Activated naive CD8-positive, alpha-beta T cell treated with anti-CD3 and anti-CD28 coated beads, Interleukin-2, amount 10 ng/mL, durations not matched to agents 7 days and 5 days (primary cell): ENCODE results near the gene STRA6. TPM values are rescaled to one million over a fixed set of nuclear protein-coding genes. Genes with fewer than 3 reads are reported as not detected.

Experiments used
- ATAC-seq: fragments of 150-1000 bp; cut with Tn5 transposase; one replicate; pipeline ENCODE4 v1.10.0; 2021; ENCODE audit warnings: low read depth, moderate library complexity
- POLR2A ChIA-PET: fragments of 350-600 bp; sonication (Branson Sonifier 250); formaldehyde crosslinking; loops from one replicate; lab custom pipeline; 2021; ENCODE audit warnings: antibody characterized with exemption; lab: Charles Lee
- DNase-seq: peaks from one replicate; pipeline ENCODE4 v3.0.0; 2021
- H3K27ac Mint-ChIP-seq: one replicate; pipeline ENCODE4 v1.8.0; 2022; ENCODE audit warnings: mild to moderate bottlenecking, mixed read lengths
- H3K27me3 Mint-ChIP-seq: one replicate; pipeline ENCODE4 v1.8.0; 2022; ENCODE audit warnings: mild to moderate bottlenecking, moderate library complexity, mixed read lengths
- H3K36me3 Mint-ChIP-seq: one replicate; pipeline ENCODE4 v1.8.0; 2021; ENCODE audit warnings: mild to moderate bottlenecking, mixed read lengths
- H3K4me1 Mint-ChIP-seq: one replicate; pipeline ENCODE4 v1.8.0; 2021; ENCODE audit warnings: mixed read lengths
- H3K4me3 Mint-ChIP-seq: one replicate; pipeline ENCODE4 v1.8.0; 2022; ENCODE audit warnings: mild to moderate bottlenecking, moderate library complexity, mixed read lengths
- H3K9me3 Mint-ChIP-seq: one replicate; pipeline ENCODE4 v1.8.0; 2021; ENCODE audit warnings: mixed read lengths
- total RNA-seq, 2 experiments: library from RNA; stranded (reverse); gene quantifications; one replicate each; pipeline ENCODE4 v1.2.3, GENCODE V29; 2021

STRA6 gene, protein sequence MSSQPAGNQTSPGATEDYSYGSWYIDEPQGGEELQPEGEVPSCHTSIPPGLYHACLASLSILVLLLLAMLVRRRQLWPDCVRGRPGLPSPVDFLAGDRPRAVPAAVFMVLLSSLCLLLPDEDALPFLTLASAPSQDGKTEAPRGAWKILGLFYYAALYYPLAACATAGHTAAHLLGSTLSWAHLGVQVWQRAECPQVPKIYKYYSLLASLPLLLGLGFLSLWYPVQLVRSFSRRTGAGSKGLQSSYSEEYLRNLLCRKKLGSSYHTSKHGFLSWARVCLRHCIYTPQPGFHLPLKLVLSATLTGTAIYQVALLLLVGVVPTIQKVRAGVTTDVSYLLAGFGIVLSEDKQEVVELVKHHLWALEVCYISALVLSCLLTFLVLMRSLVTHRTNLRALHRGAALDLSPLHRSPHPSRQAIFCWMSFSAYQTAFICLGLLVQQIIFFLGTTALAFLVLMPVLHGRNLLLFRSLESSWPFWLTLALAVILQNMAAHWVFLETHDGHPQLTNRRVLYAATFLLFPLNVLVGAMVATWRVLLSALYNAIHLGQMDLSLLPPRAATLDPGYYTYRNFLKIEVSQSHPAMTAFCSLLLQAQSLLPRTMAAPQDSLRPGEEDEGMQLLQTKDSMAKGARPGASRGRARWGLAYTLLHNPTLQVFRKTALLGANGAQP
- not detected for total RNA-seq

DNA sequence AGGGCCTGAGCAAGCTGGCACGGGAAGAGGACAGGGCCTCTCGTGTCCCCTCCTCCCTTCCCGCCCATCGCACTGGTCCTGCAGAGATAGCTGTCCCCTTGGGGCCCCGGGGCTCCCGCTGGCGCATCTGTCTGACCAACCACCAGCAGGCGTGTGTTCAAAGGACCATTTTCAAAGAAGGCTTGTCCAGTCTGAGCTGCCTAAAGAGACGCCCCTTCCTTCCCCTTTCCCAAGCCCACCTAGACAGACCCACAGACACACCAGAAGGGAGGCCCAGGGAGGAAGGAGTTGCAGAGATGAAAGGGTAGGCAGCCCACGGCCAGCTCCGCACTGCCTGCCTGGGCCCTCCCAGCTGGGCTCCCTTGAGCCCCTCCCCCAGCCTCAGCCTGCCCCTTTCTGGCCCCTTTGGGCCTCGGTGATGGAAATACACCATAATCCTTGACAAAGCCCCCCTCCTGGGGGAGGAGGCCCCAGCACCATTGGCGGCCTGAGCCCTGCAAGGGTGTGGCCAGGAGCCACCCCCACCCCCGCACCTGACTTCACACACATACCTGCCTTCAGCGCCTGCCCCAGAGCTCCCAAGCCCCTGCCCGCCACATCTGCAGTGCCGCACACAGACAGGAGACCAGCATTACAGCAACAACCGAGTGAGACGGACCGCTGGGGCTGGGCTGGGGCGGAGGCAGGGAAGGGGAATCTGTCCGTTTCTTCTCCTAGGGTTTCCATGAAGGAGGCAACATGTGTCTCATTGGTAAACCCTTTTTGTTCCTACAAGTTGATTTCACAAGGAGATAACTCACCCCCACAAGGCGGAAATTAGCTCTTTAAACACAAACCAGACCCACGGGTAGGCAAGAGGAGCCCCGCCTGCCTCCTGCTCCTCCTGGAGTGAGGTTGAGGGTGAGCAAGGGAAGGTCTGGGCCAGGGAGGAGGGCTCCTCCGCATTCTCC is at the start of gene STRA6:
Gene STRA6, minus strand, starts transcription at position 336 of the 950 bp plus-strand sequence. CDS start 520 bp downstream, outside the sequence.
- DNase-seq, result no peak
- Mint-ChIP-seq H3K4me3 (no peak within 1 kb of the TSS), H3K27ac (no peak within 1 kb of the TSS), H3K36me3 (no peaks in the 10 kb centered on the region), H3K27me3 (peaks cover 9% of the 10 kb centered on the region), H3K4me1 (peaks cover 12% of the 10 kb centered on the region), H3K9me3 (no peaks in the 10 kb centered on the region)
- POLR2A ChIA-PET, result no interaction called here
- ATAC-seq, result no peak

DNA sequence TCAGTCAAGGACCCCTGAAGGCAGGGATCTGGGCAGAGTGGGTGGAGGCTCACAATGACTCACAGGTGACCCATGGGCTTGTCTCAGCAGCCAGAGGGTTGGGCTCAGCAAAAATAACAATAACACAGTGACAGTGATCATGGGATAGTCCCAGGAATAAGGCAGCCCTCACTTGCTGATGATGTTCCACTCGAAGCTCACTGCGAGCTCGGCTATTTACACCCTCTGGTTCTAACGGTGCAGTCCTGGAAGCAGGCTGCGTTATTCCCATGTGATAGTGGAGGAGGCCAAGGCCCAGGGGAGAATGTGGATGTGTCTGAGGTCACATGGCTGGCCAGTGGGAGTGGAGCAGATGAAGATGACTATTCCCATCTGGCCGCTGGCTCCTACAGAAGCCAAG is 49.7 kb upstream of the STRA6 start:
- Mint-ChIP-seq H3K27ac (no peak overlapping the region), H3K27me3 (peaks cover 15% of the 10 kb centered on the region), H3K36me3 (no peaks in the 10 kb centered on the region), H3K4me1 (no peaks in the 10 kb centered on the region), H3K4me3 (no peak overlapping the region), H3K9me3 (no peaks in the 10 kb centered on the region)
- POLR2A ChIA-PET, result no interaction called here
- no peak for DNase-seq
- ATAC-seq, result no peak

DNA sequence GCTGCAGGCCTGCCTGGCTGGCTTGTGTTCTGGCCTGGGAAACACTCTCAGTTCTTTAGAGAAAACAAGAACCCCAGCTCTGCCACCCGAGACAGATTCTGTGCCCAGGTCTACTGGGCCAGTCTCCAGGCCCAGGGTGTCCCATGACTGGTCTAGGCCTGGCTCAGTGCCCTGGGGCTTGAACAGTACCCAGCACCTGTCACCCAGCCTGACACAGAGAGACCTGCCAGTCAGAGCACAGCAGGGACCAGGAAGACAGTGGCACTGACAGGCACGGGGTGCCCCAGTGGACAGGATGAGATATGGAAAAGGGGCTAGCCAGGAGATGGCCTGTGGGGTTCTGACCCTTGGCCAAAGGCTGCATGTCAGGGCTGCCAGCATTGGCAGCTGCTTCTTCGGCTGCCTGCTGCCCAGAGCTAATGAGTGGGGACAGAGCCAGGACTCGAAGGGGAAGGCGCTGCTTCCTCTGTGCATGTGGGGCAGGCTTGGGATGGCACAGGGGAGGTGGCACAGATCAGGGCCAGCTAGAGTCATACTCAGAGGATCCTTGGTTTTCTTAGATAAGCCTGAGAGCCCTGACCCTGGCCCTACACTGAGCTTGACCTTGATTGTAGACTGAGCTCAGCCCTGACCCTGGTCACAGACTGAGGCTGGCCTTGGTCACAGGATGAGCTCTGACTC is 48.7 kb upstream of the STRA6 start:
- DNase-seq (no peak), ATAC-seq (no peak)
- no peaks in the 10 kb centered on the region for H3K36me3 Mint-ChIP-seq
- POLR2A ChIA-PET, result no interaction called here
- no peaks in the 10 kb centered on the region for H3K4me1 Mint-ChIP-seq
- no peak overlapping the region for H3K27ac Mint-ChIP-seq
- H3K9me3 Mint-ChIP-seq, result no peaks in the 10 kb centered on the region
- H3K27me3 Mint-ChIP-seq, result peaks cover 20% of the 10 kb centered on the region
- H3K4me3 Mint-ChIP-seq, result no peak overlapping the region

DNA sequence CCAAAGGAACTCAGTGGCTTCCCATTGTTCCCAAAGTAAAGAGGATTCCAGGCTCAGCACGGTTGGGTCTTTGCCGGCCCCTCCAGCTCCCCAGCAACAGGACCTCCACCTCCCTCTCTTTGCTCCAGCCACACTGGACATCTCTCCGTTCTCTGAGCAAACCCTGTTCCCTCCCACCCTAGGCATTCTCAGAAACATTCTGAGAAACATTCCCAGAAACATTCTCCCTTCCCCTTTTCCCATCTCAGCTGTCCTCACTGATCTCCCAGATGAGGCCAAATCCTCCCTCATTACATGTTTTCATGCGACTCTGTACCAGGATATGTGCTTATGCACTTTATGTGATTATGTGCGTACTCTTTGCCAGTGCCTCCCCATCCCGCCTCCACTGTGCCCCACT is 47.7 kb upstream of the STRA6 start:
- Mint-ChIP-seq H3K9me3 (no peaks in the 10 kb centered on the region), H3K4me3 (no peak overlapping the region), H3K27me3 (peaks cover 27% of the 10 kb centered on the region), H3K4me1 (peaks cover under 1% of the 10 kb centered on the region), H3K36me3 (no peaks in the 10 kb centered on the region), H3K27ac (no peak overlapping the region)
- DNase-seq (no peak), ATAC-seq (no peak)
- POLR2A ChIA-PET, result interaction anchor here (1.1 kb wide), 1 partner anchor 21 kb away, joined by 3 read pairs; no protein-coding TSS in a partner anchor

DNA sequence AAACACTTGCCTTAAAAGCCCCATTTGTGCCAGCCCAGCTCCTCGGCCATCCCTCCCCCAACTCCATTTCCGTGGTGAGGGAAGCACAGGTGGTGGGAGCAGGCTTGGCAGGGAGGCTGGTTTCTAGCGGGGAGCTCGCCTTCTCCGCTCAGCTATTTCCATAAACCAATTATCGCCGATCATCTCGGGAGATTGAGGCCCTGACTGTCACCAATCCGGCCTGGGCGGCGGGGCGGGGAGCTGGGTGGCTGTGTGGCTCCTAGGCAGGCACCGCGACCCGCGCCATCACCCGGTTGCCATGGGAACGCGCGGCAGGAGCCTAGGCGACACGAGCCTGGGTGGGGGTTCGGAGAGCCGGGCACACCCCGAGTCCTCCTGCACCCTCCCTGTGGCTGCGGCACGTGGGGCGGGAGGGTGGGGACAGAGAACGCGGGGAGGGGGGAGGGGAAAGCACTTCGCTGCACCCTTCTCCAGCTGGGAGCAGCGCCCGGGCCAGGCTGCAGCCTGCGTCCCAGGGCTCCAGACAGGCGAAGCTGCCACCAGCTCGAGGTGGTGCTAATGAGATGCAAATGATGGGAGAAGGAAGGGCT is 42.9 kb upstream of the STRA6 start:
- H3K36me3 Mint-ChIP-seq, result no peaks in the 10 kb centered on the region
- peaks cover 35% of the 10 kb centered on the region for H3K27me3 Mint-ChIP-seq
- H3K9me3 Mint-ChIP-seq, result no peaks in the 10 kb centered on the region
- peaks cover 6% of the 10 kb centered on the region for H3K4me1 Mint-ChIP-seq
- ATAC-seq, result no peak
- POLR2A ChIA-PET, result no interaction called here
- H3K4me3 Mint-ChIP-seq, result no peak overlapping the region
- no peak overlapping the region for H3K27ac Mint-ChIP-seq
- no peak for DNase-seq

DNA sequence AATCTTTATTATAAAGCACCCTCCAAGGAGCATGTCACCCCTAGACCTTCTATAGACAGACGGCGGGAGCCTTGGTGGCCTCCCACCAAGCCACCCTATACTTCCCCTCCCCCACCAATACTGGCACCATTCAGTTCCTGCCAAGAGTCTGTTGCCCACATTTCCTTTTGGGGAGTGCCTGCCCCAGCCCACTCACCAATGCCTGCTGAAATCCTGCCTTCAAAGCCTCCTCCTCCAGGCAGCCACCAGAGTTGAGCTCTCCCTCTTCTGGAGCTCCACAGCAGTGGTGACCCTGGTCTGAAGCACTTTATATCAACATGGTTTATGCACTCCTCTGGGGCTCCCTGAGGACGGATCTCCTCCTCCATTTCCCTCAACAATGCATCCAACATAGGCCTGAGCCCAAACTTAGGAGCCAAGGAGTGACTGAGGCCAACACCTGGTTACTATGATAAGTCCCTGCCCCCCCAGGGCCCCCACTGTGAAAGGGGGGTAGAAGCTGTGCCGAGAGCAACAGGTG is 42.3 kb upstream of the STRA6 start:
- Mint-ChIP-seq H3K27ac (no peak overlapping the region), H3K4me1 (peaks cover 6% of the 10 kb centered on the region), H3K4me3 (no peak overlapping the region), H3K9me3 (no peaks in the 10 kb centered on the region), H3K36me3 (no peaks in the 10 kb centered on the region), H3K27me3 (peaks cover 35% of the 10 kb centered on the region)
- POLR2A ChIA-PET, result no interaction called here
- ATAC-seq, result no peak
- no peak for DNase-seq

DNA sequence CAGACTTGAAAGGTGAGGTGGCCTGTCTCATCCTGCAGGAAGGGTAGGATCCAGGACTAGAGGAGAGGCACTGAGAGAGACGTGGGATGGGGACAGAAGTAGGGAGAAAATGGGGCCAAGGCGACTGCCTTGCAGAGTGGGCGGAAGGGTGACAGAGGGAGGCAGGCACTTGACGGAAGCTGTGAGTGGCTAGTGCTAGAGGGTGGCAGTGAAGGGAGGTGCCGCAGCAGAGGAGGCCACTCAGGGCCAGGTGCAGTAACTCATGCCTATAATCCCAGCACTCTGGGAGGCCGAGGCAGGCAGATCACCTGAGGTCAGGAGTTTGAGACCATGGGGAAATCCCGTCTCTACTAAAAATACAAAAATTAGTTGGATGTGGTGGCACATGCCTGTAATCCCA is 40.8 kb upstream of the STRA6 start:
- DNase-seq (no peak), ATAC-seq (no peak)
- Mint-ChIP-seq H3K4me3 (no peak overlapping the region), H3K4me1 (peaks cover 6% of the 10 kb centered on the region), H3K36me3 (no peaks in the 10 kb centered on the region), H3K27ac (no peak overlapping the region), H3K27me3 (peaks cover 33% of the 10 kb centered on the region), H3K9me3 (no peaks in the 10 kb centered on the region)
- POLR2A ChIA-PET, result no interaction called here

DNA sequence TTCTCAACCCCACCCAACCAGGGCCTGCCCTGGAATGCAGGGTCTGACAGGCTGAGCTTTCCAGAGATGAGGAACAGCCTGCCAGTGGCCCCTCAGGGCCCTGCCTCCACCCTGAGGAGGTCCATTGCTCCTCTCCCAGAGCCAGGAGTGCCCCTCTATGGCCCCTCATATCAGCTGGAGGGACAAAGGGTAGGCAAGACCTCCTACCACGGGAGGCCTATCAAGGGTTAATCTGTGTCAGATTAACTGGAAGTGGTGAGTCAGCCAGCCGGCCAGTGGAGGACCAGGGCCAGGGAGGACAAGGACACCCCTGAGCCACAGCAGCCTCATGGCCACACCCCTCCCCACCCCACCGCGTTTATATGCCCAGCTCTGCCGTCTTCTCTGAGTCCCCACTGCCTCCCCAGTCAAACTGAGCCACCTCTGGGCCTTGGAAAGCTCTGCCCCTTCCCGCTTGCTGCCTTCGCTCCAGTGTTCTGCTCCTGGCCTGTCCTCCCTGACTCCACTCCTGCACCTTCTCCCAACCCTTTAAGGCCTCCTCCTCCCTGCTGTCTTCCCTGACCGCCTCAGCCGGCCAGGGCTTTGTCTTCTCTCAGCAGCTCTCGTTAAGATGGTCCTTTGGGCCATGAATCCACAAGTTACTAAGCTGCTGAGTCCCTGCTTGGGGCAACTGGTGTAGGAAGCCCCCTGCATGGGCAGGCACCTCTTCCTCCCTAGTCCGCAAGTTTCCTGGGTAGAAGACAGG is 40.0 kb upstream of the STRA6 start:
- peaks cover 33% of the 10 kb centered on the region for H3K27me3 Mint-ChIP-seq

DNA sequence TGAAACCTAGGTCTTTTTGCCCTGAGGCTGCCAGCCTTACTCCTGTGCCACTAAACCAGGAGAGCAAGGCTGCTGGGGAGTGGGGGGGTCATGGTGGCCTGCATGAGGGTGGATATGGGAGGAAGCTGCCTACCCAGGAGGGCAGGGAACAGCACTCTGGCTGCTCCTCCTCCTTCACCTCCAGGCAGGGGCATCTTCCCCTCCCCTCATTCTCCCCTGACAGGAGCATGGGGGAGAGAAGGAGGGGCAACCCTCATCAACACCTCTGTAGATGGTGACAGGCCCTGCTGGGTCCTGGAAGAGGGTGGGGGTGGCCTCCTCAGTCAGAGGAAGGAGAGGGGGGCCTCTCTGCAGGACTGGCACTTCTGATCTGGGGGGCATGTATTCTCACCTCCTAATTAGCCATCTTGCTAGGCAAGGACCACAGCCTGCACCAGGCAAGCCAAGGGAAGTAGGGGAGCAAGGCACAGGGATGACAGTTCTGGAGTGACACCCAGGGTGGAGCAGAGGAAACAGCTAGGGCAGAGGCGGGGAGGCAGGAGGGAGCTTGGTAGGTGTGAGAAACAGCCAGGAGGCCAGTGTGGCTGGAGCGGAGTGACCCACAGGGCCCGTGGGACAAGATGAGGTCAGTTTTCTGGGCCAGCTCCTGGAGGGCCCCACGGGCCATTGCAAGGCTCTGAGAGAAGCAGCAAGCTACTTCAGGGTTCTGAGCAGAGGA is 38.5 kb upstream of the STRA6 start:
- DNase-seq (no peak), ATAC-seq (no peak)
- Mint-ChIP-seq H3K27me3 (peaks cover 22% of the 10 kb centered on the region), H3K9me3 (no peaks in the 10 kb centered on the region), H3K4me1 (peaks cover 6% of the 10 kb centered on the region), H3K27ac (no peak overlapping the region), H3K36me3 (no peaks in the 10 kb centered on the region), H3K4me3 (no peak overlapping the region)
- POLR2A ChIA-PET, result no interaction called here

More for the DNA sequence above, 40.0 kb upstream of the STRA6 start:
- Mint-ChIP-seq H3K36me3 (no peaks in the 10 kb centered on the region), H3K4me3 (no peak overlapping the region), H3K4me1 (peaks cover 6% of the 10 kb centered on the region), H3K27ac (no peak overlapping the region), H3K9me3 (no peaks in the 10 kb centered on the region)
- POLR2A ChIA-PET, result no interaction called here
- ATAC-seq (no peak), DNase-seq (no peak)

DNA sequence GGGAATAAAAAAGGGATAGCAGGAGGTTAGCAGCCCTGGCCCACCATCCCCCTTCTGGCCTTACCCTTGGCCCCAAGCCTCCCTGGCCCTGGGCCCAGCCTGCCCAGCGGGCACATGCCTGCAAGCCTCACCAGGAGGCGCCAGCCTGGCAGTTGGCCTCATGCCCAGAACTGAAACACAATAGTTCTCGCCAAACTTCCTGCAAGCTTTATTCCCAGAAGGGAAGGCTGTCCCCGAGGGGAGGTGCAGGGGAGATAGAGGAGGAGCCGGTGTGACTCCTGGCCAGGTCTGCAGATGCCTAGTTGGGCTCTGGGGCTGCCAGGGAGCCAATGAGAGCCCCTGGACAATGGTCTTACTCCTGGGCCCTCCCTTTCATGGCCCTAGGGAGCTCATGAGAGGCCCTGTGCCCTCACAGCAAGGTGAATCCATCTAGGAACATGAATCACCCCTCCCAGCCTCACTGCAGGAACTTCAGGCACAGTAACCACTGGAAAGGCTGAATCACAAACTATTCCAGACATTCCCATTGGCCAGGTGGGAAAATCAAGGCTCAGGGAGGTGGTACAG is 37.5 kb upstream of the STRA6 start:
- Mint-ChIP-seq H3K4me1 (peaks cover 4% of the 10 kb centered on the region), H3K27ac (no peak overlapping the region), H3K27me3 (peaks cover 16% of the 10 kb centered on the region), H3K9me3 (no peaks in the 10 kb centered on the region), H3K36me3 (no peaks in the 10 kb centered on the region), H3K4me3 (no peak overlapping the region)
- ATAC-seq, result no peak
- no peak for DNase-seq
- POLR2A ChIA-PET, result no interaction called here

DNA sequence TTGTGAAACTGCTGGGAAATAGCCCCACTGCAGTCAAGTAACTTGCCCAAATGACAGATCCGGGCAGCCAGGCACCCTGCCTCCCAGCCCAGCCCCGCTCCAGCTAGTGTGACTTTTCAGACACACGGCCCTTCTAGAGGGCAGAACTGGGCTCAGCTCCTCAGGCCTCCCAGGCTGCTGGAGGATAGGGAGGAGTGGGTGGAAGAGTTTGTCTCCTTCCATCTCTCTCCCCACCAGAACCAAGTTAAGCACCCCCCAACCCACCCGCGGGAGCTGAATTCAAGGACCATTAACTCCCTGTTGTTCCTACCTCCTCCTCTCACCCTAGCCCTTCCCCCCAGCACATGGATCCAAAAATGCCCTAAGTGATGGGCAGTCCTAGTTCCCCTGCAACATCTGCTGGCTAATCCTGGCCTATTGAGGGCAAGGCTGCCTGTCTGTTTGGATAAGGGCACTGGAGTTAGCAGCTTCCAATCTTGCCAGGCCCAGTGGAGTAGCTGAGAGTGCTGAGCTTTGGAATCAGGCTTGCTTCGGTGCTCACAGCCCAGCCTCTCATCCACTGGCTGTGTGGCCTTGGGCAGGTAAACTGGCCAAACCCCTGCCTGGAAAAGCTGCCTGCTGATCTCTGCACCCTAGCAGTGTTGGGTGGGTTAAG is 36.6 kb upstream of the STRA6 start:
- H3K4me3 Mint-ChIP-seq, result no peak overlapping the region
- DNase-seq, result no peak
- POLR2A ChIA-PET, result no interaction called here
- H3K4me1 Mint-ChIP-seq, result no peaks in the 10 kb centered on the region
- H3K27me3 Mint-ChIP-seq, result peaks cover 8% of the 10 kb centered on the region
- H3K36me3 Mint-ChIP-seq, result no peaks in the 10 kb centered on the region
- no peaks in the 10 kb centered on the region for H3K9me3 Mint-ChIP-seq
- no peak overlapping the region for H3K27ac Mint-ChIP-seq
- no peak for ATAC-seq
